Measurements from ENCODE around the gene RIGI. TPM values are rescaled to one million over a fixed set of nuclear protein-coding genes. Genes with fewer than 3 reads are reported as not detected.

RIGI gene
- total RNA-seq, 1 donor from 2014 or later: 3.1 TPM

DNA sequence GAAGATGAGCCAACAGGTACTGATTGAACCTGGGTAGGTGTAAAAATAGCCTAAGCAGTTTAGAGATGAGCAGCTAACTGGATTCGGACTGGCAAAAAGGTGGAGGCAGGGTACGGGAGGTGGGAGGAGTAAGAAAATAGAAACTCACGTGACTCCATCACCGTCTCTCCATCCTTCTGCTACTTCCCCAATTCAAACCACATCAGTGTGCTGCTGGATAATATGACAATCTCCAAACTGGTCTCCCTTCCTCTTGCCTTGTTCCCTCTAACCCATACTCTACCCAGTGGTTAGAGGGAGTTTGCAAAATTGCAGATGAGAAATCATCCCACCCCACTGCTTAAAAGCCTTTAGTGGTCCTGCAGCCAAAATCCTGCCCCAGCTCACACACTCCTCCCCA, 42.7 kb downstream of the RIGI start:
- intact Hi-C loops (cut with DNase I): no loop called here
- ATAC-seq (ENCODE audit: poor library complexity) (no peak), DNase-seq (no peak)

Other genes starting within 250 kb of the RIGI start
- 63.0 TPM for gene ACO1, start 141.6 kb downstream of the RIGI start, total RNA-seq
- gene SMIM27, start 26.1 kb upstream of the RIGI start, total RNA-seq: 14.2 TPM
- gene TOPORS, start 26.4 kb upstream of the RIGI start, total RNA-seq: 7.8 TPM
- 193 TPM for gene NDUFB6, start 47.0 kb upstream of the RIGI start, total RNA-seq
- gene TAF1L, start 109.5 kb upstream of the RIGI start, total RNA-seq: not detected

Measured in Right ventricle myocardium superior (tissue), 1 donor.